ENCODE data around the gene ITGAX. TPM values are rescaled to one million over a fixed set of nuclear protein-coding genes. Genes with fewer than 3 reads are reported as not detected.
A peak's percentile ranks its signal among the peaks of the same experiment; 100 is the strongest.

ITGAX gene
- total RNA-seq, 1 experiment from 2014 or later, result 18.6 TPM

- no peak for DNase-seq (ENCODE audit: low read depth)
- in situ Hi-C loops (cut with HindIII; ENCODE audit: low pct_unique_long_range_greater_than_20kb, low sequenced_read_pairs), result no loop called here
Measured at GRCh38 chr16:31421587-31421986, 66.6 kb downstream of the ITGAX start.

- no peak for DNase-seq (ENCODE audit: low read depth)
- in situ Hi-C loops (cut with HindIII; ENCODE audit: low pct_unique_long_range_greater_than_20kb, low sequenced_read_pairs), result no loop called here
Measured at GRCh38 chr16:31423241-31423640, 68.3 kb downstream of the ITGAX start.

GRCh38 chr16:31423801-31424200 lies 68.8 kb downstream of the ITGAX start:
- in situ Hi-C loops (cut with HindIII; ENCODE audit: low pct_unique_long_range_greater_than_20kb, low sequenced_read_pairs), result no loop called here
- DNase-seq (ENCODE audit: low read depth), result no peak

- peak; percentile 59 for DNase-seq (ENCODE audit: low read depth)
- in situ Hi-C loops (cut with HindIII; ENCODE audit: low pct_unique_long_range_greater_than_20kb, low sequenced_read_pairs), result no loop called here
Measured at GRCh38 chr16:31427441-31428278, 72.7 kb downstream of the ITGAX start.

- in situ Hi-C loops (cut with HindIII; ENCODE audit: low pct_unique_long_range_greater_than_20kb, low sequenced_read_pairs), result no loop called here
- DNase-seq (ENCODE audit: low read depth), result no peak
Measured at GRCh38 chr16:31428279-31428597, 73.3 kb downstream of the ITGAX start, which contains the start of gene COX6A2. TSS of gene COX6A2 (minus strand) at chr16:31428360. CDS start at chr16:31428325, 35 bp downstream.

GRCh38 chr16:31428638-31429247 lies 73.8 kb downstream of the ITGAX start:
- DNase-seq (ENCODE audit: low read depth), result no peak
- in situ Hi-C loops (cut with HindIII; ENCODE audit: low pct_unique_long_range_greater_than_20kb, low sequenced_read_pairs), result no loop called here

GRCh38 chr16:31429314-31429713 lies 74.3 kb downstream of the ITGAX start:
- no peak for DNase-seq (ENCODE audit: low read depth)
- in situ Hi-C loops (cut with HindIII; ENCODE audit: low pct_unique_long_range_greater_than_20kb, low sequenced_read_pairs), result no loop called here

GRCh38 chr16:31429796-31430195 lies 74.8 kb downstream of the ITGAX start:
- in situ Hi-C loops (cut with HindIII; ENCODE audit: low pct_unique_long_range_greater_than_20kb, low sequenced_read_pairs), result no loop called here
- DNase-seq (ENCODE audit: low read depth), result no peak

- DNase-seq (ENCODE audit: low read depth), result no peak
- in situ Hi-C loops (cut with HindIII; ENCODE audit: low pct_unique_long_range_greater_than_20kb, low sequenced_read_pairs), result no loop called here
Measured at GRCh38 chr16:31430380-31431052, 75.5 kb downstream of the ITGAX start.

Other genes with a start within 250 kb of the ITGAX start
- gene BCKDK, start 246.8 kb upstream of the ITGAX start, total RNA-seq (2014; rRNA removed; shearing (Covaris generic); ENCODE audit: low replicate concordance), result 68.7 and 83.0 TPM in 2 replicates
- gene KAT8, start 237.5 kb upstream of the ITGAX start, total RNA-seq (2014; rRNA removed; shearing (Covaris generic); ENCODE audit: low replicate concordance), result 102 and 108 TPM in 2 replicates
- gene PRSS8, start 219.4 kb upstream of the ITGAX start, total RNA-seq (2014; rRNA removed; shearing (Covaris generic); ENCODE audit: low replicate concordance), result 2.9 and 4.4 TPM in 2 replicates
- gene PRSS36, start 205.1 kb upstream of the ITGAX start, total RNA-seq (2014; rRNA removed; shearing (Covaris generic); ENCODE audit: low replicate concordance), result 0.17 and 10.6 TPM in 2 replicates
- 15.3 and 34.6 TPM in 2 replicates for gene FUS, start 175.0 kb upstream of the ITGAX start, total RNA-seq (2014; rRNA removed; shearing (Covaris generic); ENCODE audit: low replicate concordance)
- 198 and 228 TPM in 2 replicates for gene PYCARD, start 152.4 kb upstream of the ITGAX start, total RNA-seq (2014; rRNA removed; shearing (Covaris generic); ENCODE audit: low replicate concordance)
- not detected in 2 replicates for gene TRIM72, start 141.1 kb upstream of the ITGAX start, total RNA-seq (2014; rRNA removed; shearing (Covaris generic); ENCODE audit: low replicate concordance)
- gene PYDC1, start 138.0 kb upstream of the ITGAX start, total RNA-seq (2014; rRNA removed; shearing (Covaris generic); ENCODE audit: low replicate concordance), result not detected in 2 replicates
- gene ITGAM, start 95.2 kb upstream of the ITGAX start, total RNA-seq (2014; rRNA removed; shearing (Covaris generic); ENCODE audit: low replicate concordance), result 2.0 and 3.6 TPM in 2 replicates
- not detected in 2 replicates for gene ITGAD, start 38.2 kb downstream of the ITGAX start, total RNA-seq (2014; rRNA removed; shearing (Covaris generic); ENCODE audit: low replicate concordance)
- gene COX6A2, start 73.2 kb downstream of the ITGAX start, total RNA-seq (2014; rRNA removed; shearing (Covaris generic); ENCODE audit: low replicate concordance), result not detected in 2 replicates
- 0.47 and 1.4 TPM in 2 replicates for gene ZNF843, start 87.6 kb downstream of the ITGAX start, total RNA-seq (2014; rRNA removed; shearing (Covaris generic); ENCODE audit: low replicate concordance)
- 19.3 and 22.5 TPM in 2 replicates for gene ARMC5, start 104.3 kb downstream of the ITGAX start, total RNA-seq (2014; rRNA removed; shearing (Covaris generic); ENCODE audit: low replicate concordance)
- gene TGFB1I1, start 117.0 kb downstream of the ITGAX start, total RNA-seq (2014; rRNA removed; shearing (Covaris generic); ENCODE audit: low replicate concordance), result 12.5 and 20.3 TPM in 2 replicates
- not detected in 2 replicates for gene SLC5A2, start 127.9 kb downstream of the ITGAX start, total RNA-seq (2014; rRNA removed; shearing (Covaris generic); ENCODE audit: low replicate concordance)
- 67.2 and 69.2 TPM in 2 replicates for gene RUSF1, start 153.2 kb downstream of the ITGAX start, total RNA-seq (2014; rRNA removed; shearing (Covaris generic); ENCODE audit: low replicate concordance)
- gene AHSP, start 172.7 kb downstream of the ITGAX start, total RNA-seq (2014; rRNA removed; shearing (Covaris generic); ENCODE audit: low replicate concordance), result not detected in 2 replicates

All from Caki2 (cell line).